Nephron (organoid): ENCODE data around the gene OAS3.

Experiments used
- H3K27ac Mint-ChIP-seq, 3 experiments: 2 replicates each; pipeline ENCODE4 v1.8.0; 2020; ENCODE audit warnings: mixed read lengths in 3 of 3, mild to moderate bottlenecking in 2 of 3, moderate library complexity in 1 of 3
- H3K27me3 Mint-ChIP-seq: 2 replicates; pipeline ENCODE4 v1.8.0; 2021; ENCODE audit warnings: low read depth, mild to moderate bottlenecking, moderate library complexity, mixed read lengths
- H3K36me3 Mint-ChIP-seq: 2 replicates; pipeline ENCODE4 v1.8.0; 2020; ENCODE audit warnings: low read depth, mixed read lengths
- H3K4me1 Mint-ChIP-seq: 2 replicates; pipeline ENCODE4 v1.8.0; 2020; ENCODE audit warnings: mixed read lengths
- H3K4me3 Mint-ChIP-seq, 3 experiments: 2 replicates each; pipeline ENCODE4 v1.8.0; 2020; ENCODE audit warnings: mild to moderate bottlenecking in 3 of 3, mixed read lengths in 3 of 3, moderate library complexity in 2 of 3
- H3K9me3 Mint-ChIP-seq: 2 replicates; pipeline ENCODE4 v1.8.0; 2020; ENCODE audit warnings: mixed read lengths
- TF ChIP-seq, protein P1 (sequence below), 3 experiments: fragments of 200-600 bp; sonication (generic); IDR thresholded peaks; one replicate each; pipeline ENCODE4 v1.5.0; 2021; ENCODE audit warnings: antibody characterized with exemption in 3 of 3; ENCODE audit not compliant: unreplicated experiment in 3 of 3

OAS3 gene

DNA sequence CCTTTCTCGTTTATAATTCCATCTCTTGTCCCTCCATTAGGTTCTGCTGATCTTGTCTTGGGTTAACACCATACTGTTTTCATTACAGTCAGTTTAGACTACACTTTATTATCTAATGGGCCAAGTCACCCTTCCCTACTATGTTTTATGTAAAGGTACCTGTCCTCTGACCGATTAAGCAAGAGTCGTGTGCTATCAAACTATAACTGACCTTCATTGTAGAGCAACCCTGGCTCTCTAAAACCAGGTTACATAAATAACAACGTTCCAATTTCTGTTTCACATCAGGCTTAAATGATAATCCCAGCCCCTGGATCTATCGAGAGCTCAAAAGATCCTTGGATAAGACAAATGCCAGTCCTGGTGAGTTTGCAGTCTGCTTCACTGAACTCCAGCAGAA is 56.7 kb downstream of the OAS3 start:
- Mint-ChIP-seq H3K36me3 (no peaks in the 10 kb centered on the region), H3K27me3 (peaks cover 43% of the 10 kb centered on the region)
- TF ChIP-seq, protein P1, sequence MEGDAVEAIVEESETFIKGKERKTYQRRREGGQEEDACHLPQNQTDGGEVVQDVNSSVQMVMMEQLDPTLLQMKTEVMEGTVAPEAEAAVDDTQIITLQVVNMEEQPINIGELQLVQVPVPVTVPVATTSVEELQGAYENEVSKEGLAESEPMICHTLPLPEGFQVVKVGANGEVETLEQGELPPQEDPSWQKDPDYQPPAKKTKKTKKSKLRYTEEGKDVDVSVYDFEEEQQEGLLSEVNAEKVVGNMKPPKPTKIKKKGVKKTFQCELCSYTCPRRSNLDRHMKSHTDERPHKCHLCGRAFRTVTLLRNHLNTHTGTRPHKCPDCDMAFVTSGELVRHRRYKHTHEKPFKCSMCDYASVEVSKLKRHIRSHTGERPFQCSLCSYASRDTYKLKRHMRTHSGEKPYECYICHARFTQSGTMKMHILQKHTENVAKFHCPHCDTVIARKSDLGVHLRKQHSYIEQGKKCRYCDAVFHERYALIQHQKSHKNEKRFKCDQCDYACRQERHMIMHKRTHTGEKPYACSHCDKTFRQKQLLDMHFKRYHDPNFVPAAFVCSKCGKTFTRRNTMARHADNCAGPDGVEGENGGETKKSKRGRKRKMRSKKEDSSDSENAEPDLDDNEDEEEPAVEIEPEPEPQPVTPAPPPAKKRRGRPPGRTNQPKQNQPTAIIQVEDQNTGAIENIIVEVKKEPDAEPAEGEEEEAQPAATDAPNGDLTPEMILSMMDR (IDR thresholded peaks at IDR 0.05; ENCODE audit: unreplicated experiment in 3 of 3), result no peak

DNA sequence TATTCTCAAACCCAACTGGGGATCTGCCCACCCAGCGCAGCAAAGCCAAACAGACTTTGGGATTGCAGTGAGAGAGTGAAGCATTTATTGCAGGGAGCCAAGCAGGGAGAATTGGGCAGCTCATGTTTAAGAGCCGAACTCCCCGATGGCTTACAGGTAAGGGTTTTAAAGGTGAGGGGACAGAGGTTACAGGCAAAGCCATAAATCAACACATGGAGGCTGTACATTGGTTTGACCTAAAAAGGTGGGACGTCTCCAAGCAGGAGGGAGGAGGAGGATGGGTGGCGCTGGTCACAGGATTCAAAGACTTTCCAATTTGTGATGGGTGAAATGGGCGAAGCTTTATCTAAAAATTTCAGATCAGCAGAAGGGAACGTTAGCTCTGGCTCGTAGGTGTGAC is 58.2 kb downstream of the OAS3 start:
- Mint-ChIP-seq H3K27me3 (peaks cover 40% of the 10 kb centered on the region), H3K36me3 (no peaks in the 10 kb centered on the region), H3K4me1 (no peaks in the 10 kb centered on the region), H3K27ac (no peak overlapping the region), H3K4me3 (no peak overlapping the region), H3K9me3 (peaks cover 19% of the 10 kb centered on the region)
- TF ChIP-seq, protein P1 (IDR thresholded peaks at IDR 0.05; ENCODE audit: unreplicated experiment in 3 of 3), result no peak

More for the DNA sequence above, 56.7 kb downstream of the OAS3 start:
- H3K9me3 Mint-ChIP-seq, result peaks cover 16% of the 10 kb centered on the region
- H3K4me1 Mint-ChIP-seq, result no peaks in the 10 kb centered on the region
- H3K4me3 Mint-ChIP-seq, result no peak overlapping the region
- no peak overlapping the region for H3K27ac Mint-ChIP-seq

DNA sequence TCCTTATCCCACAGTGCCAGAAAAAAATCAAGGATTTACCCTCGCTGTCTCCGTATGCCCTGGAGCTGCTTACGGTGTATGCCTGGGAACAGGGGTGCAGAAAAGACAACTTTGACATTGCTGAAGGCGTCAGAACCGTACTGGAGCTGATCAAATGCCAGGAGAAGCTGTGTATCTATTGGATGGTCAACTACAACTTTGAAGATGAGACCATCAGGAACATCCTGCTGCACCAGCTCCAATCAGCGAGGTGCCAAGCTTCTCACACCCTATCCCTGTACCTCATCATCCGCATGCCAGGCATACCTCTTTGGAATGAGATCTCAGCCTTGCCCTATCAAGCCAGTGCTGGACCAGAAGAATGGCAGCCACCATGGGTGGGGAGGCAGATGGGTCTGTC is 59.2 kb downstream of the OAS3 start:
- H3K36me3 Mint-ChIP-seq, result no peaks in the 10 kb centered on the region
- peaks cover 41% of the 10 kb centered on the region for H3K27me3 Mint-ChIP-seq
- TF ChIP-seq, protein P1 (IDR thresholded peaks at IDR 0.05; ENCODE audit: unreplicated experiment in 3 of 3), result no peak
- no peaks in the 10 kb centered on the region for H3K4me1 Mint-ChIP-seq
- H3K4me3 Mint-ChIP-seq, result no peak overlapping the region
- peaks cover 15% of the 10 kb centered on the region for H3K9me3 Mint-ChIP-seq
- H3K27ac Mint-ChIP-seq, result no peak overlapping the region

DNA sequence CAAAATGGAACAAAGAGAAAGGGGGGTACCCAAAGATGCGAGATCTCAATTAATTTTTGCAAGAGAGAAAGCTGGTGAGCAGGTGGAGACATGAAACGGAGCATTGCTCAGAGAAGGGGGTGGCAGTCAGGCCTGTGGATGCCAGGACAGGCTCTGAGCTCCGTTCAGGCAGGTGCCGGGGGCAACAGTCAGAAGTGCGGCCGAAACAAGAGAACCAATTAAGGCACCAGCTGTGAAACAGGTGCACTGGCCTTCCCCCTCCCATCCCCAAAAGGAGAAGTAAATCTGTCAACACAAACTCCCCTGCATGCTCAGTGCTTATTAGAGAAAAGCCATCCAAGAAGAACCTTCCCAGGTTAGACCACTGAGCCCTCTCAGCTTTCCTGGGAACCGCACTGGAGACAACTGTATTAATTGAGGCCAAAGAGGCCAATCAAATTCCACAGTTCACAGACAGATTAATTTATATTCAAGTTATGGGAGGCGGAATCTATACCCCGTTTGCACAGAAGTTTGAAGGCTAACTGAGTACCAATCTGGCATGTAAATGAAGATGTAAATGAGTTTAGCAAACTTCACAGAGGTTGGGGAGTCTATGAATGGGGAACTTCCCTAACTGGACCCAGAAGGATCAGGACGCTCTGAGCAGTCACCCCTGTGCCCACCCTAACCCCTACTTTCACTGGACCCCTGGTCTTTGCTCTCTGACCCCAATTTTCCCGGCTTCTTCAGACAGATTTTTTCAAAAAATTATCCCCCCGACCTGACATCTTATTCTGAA is 60.9 kb downstream of the OAS3 start:
- Mint-ChIP-seq H3K36me3 (no peaks in the 10 kb centered on the region), H3K27ac (no peak overlapping the region), H3K27me3 (peaks cover 51% of the 10 kb centered on the region), H3K9me3 (peaks cover 12% of the 10 kb centered on the region), H3K4me1 (no peaks in the 10 kb centered on the region), H3K4me3 (no peak overlapping the region)
- TF ChIP-seq, protein P1 (IDR thresholded peaks at IDR 0.05; ENCODE audit: unreplicated experiment in 3 of 3), result no peak

DNA sequence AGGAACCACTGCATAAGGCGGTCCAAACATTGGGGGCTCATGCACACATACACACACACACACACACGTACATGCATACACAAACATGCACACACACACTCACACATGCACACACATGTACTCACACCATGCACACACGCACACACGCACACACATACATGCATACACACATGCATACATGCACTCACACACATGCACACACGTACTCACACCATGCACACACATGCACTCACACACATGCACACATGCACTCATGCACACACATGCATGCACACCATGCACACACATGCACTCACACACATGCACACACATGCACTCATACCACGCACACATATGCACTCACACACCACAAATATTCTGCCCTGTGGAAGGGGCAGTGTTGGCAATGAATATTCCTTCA is 62.2 kb downstream of the OAS3 start:
- TF ChIP-seq, protein P1 (IDR thresholded peaks at IDR 0.05; ENCODE audit: unreplicated experiment in 3 of 3), result no peak
- no peak overlapping the region for H3K4me3 Mint-ChIP-seq
- peaks cover 12% of the 10 kb centered on the region for H3K9me3 Mint-ChIP-seq
- H3K27me3 Mint-ChIP-seq, result peaks cover 60% of the 10 kb centered on the region
- no peaks in the 10 kb centered on the region for H3K36me3 Mint-ChIP-seq
- no peaks in the 10 kb centered on the region for H3K4me1 Mint-ChIP-seq
- H3K27ac Mint-ChIP-seq, result no peak overlapping the region

DNA sequence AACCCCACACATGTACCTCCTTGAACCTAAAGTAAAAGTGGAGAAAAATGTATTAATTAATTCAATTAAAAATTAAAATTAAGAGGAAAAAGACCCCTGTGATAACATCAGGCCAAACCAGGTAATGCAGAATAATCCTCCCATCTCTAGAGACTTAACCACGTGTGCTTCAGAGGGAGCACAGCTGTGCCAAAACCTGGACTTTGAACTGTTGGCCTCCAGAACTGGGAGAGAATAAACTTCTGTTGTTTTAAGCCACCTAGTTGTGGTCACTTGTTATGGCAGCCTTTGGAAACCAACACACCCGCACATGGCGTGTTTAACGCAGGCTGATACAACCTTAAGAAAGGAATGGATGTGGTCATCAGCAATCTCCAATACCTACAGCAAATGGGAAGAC is 63.9 kb downstream of the OAS3 start:
- Mint-ChIP-seq H3K36me3 (no peaks in the 10 kb centered on the region), H3K9me3 (peaks cover 10% of the 10 kb centered on the region), H3K4me3 (no peak overlapping the region), H3K27me3 (peaks cover 60% of the 10 kb centered on the region), H3K4me1 (no peaks in the 10 kb centered on the region), H3K27ac (no peak overlapping the region)
- TF ChIP-seq, protein P1 (IDR thresholded peaks at IDR 0.05; ENCODE audit: unreplicated experiment in 3 of 3), result no peak
